Measurements from ENCODE around the gene FAM107B.

FAM107B gene

GRCh38 chr10:14649739-14650138 is 125.0 kb downstream of the FAM107B start:
- Histone ChIP-seq H3K27me3 (no peaks in the 10 kb centered on the region), H3K9me3 (no peaks in the 10 kb centered on the region), H3K4me1 (ENCODE audit: control insufficient read depth in 1 of 2, insufficient read depth in 1 of 2, low read depth in 1 of 2, low read length in 1 of 2) (peaks cover 40% of the 10 kb centered on the region in 2 experiments), H3K36me3 (no peaks in the 10 kb centered on the region), H3K4me3 (ENCODE audit: low read depth in 1 of 2, low read length in 1 of 2) (no peak overlapping the region), H3K27ac (no peak overlapping the region)
- no peak for TF ChIP-seq CTCF (IDR thresholded peaks at IDR 0.05)

DNA sequence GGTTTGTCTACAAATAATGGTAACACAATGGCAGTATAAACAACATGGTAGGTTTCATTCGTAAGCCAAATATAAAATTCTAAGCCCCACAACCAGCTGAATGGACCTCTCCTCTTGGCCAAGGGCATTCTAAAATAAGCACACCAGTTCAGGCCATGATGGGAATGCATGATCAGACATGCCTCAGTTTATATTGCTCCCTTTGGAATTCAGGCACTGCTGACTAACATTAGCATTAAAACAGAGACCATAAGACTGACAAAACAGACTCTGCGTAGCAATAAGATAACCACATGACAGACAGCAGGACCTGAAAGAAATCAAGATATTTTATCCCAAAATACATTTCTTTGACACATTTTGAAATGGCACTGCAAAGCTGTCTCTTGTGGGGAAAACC is 125.8 kb downstream of the FAM107B start:
- Histone ChIP-seq H3K27ac (peak overlapping the region; percentile 87), H3K4me3 (ENCODE audit: low read depth in 1 of 2, low read length in 1 of 2) (no peak overlapping the region), H3K4me1 (ENCODE audit: control insufficient read depth in 1 of 2, insufficient read depth in 1 of 2, low read depth in 1 of 2, low read length in 1 of 2) (peaks cover 32% of the 10 kb centered on the region in 2 experiments), H3K27me3 (no peaks in the 10 kb centered on the region), H3K9me3 (no peaks in the 10 kb centered on the region), H3K36me3 (no peaks in the 10 kb centered on the region)
- no peak for TF ChIP-seq CTCF (IDR thresholded peaks at IDR 0.05)

DNA sequence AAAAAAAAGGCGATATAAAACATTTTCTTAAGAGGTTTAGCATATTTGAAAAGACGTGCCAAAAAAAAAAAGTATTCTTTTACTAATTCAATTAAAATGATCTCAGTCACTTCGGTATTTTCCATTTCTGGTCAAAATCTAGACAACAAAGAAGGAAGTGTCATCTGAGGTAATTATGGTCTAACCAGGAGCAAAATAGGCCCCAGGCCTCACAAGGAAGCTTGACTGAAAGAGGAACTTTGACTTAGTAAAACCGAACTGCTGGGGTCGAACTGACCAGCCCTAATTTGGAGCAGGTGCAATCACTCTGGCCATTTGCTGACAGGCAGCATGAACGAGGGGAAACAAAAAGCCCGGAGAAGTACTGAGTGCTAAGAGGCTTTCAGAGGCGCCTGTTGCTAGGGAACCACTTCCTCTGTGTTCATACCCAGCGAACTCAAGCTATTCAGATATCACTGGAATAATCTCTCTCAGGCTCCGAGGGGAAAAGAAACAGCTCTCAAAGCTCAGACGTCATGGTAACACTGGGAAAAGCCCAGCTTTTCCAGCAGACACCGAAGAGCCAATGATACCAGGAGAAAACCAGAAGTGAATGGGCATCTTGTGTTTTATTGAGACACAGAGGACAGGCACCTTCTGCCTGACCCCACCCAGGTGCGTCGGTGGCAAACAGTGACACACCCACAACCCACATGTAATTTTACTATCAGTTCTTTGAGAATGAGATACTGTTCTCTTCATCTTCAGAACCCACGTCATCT is 126.5 kb downstream of the FAM107B start:
- H3K4me3 ChIP-seq (ENCODE audit: low read depth in 1 of 2, low read length in 1 of 2), result peak overlapping the region; percentile 37 to 38
- peaks cover 24 to 25% of the 10 kb centered on the region in 2 experiments for H3K4me1 ChIP-seq (ENCODE audit: control insufficient read depth in 1 of 2, insufficient read depth in 1 of 2, low read depth in 1 of 2, low read length in 1 of 2)
- no peaks in the 10 kb centered on the region for H3K9me3 ChIP-seq
- peak overlapping the region; percentile 87 for H3K27ac ChIP-seq
- H3K36me3 ChIP-seq, result no peaks in the 10 kb centered on the region
- no peaks in the 10 kb centered on the region for H3K27me3 ChIP-seq
- no peak for TF ChIP-seq CTCF (IDR thresholded peaks at IDR 0.05)

GRCh38 chr10:14645239-14645960 is 129.3 kb downstream of the FAM107B start:
- H3K36me3 ChIP-seq, result no peaks in the 10 kb centered on the region
- TF ChIP-seq CTCF (IDR thresholded peaks at IDR 0.05), result no peak
- peaks cover 18 to 20% of the 10 kb centered on the region in 2 experiments for H3K4me1 ChIP-seq (ENCODE audit: control insufficient read depth in 1 of 2, insufficient read depth in 1 of 2, low read depth in 1 of 2, low read length in 1 of 2)
- no peak overlapping the region for H3K4me3 ChIP-seq (ENCODE audit: low read depth in 1 of 2, low read length in 1 of 2)
- H3K9me3 ChIP-seq, result no peaks in the 10 kb centered on the region
- H3K27me3 ChIP-seq, result no peaks in the 10 kb centered on the region
- no peak overlapping the region for H3K27ac ChIP-seq

GRCh38 chr10:14639637-14640036 is 135.1 kb downstream of the FAM107B start:
- Histone ChIP-seq H3K36me3 (no peaks in the 10 kb centered on the region), H3K9me3 (no peaks in the 10 kb centered on the region), H3K4me3 (ENCODE audit: low read depth in 1 of 2, low read length in 1 of 2) (no peak overlapping the region), H3K27me3 (no peaks in the 10 kb centered on the region), H3K4me1 (ENCODE audit: control insufficient read depth in 1 of 2, insufficient read depth in 1 of 2, low read depth in 1 of 2, low read length in 1 of 2) (peaks cover 3 to 5% of the 10 kb centered on the region in 2 experiments), H3K27ac (no peak overlapping the region)
- no peak for TF ChIP-seq CTCF (IDR thresholded peaks at IDR 0.05)
